DMS 273 (cell line): ENCODE results near the gene GRIA2.

Experiments
- DNase-seq: peaks from one replicate; lab custom pipeline; 2025; ENCODE audit not compliant: unreplicated experiment; lab: John Stamatoyannopoulos, UW

The GRIA2 gene

GRCh38 chr4:157363360-157363759 lies 142.8 kb downstream of the GRIA2 start:
- no peak for DNase-seq

DNA sequence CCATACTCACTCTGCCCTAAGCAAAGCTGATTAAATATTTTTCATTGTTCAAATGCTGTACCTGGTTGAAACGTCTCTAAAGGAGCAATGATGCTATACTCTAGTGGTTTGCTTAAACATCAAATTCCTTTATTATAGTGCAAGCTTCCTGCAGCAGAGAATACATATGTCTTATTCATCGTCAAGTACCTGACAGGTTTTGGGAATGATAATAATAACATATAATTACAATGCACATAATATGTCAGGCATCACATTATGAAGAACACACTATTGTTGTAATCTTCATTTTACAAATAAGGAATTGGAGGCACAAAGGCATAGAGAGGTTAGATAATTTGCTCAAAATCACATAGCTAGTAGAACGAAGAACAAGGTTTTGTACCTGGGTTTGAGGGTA lies 151.6 kb downstream of the GRIA2 start:
- no peak for DNase-seq

- no peak for DNase-seq
These were observed 152.0 kb downstream of the GRIA2 start for GRCh38 chr4:157372567-157372966.

- DNase-seq, result peak; percentile 85
These were observed 169.2 kb downstream of the GRIA2 start for GRCh38 chr4:157389741-157390140.

GRCh38 chr4:157405070-157405469 lies 184.5 kb downstream of the GRIA2 start:
- no peak for DNase-seq
